ENCODE measurements around the gene NOP16.

NOP16 gene

GRCh38 chr5:176388444-176389134 is at the start of gene NOP16, which contains the start of gene HIGD2A:
Gene NOP16 (minus strand): TSS chr5:176388598. CDS start chr5:176388539, 59 bp downstream.
Gene HIGD2A (plus strand): TSS chr5:176388751. CDS start chr5:176388820, 69 bp downstream.
- peak; percentile 98 for DNase-seq (ENCODE audit: low read depth, low spot score)

- no peak for DNase-seq (ENCODE audit: low read depth, low spot score)
Measured at GRCh38 chr5:176436656-176437055, 48.3 kb upstream of the NOP16 start.

GRCh38 chr5:176432707-176433106 is 44.3 kb upstream of the NOP16 start:
- no peak for DNase-seq (ENCODE audit: low read depth, low spot score)

- DNase-seq (ENCODE audit: low read depth, low spot score): no peak
Measured at GRCh38 chr5:176429972-176430371, 41.6 kb upstream of the NOP16 start.

GRCh38 chr5:176427971-176428370 is 39.6 kb upstream of the NOP16 start:
- DNase-seq (ENCODE audit: low read depth, low spot score): no peak

- no peak for DNase-seq (ENCODE audit: low read depth, low spot score)
Measured at GRCh38 chr5:176426876-176427275, 38.5 kb upstream of the NOP16 start.

- no peak for DNase-seq (ENCODE audit: low read depth, low spot score)
Measured at GRCh38 chr5:176425791-176426190, 37.4 kb upstream of the NOP16 start.

- no peak for DNase-seq (ENCODE audit: low read depth, low spot score)
Measured at GRCh38 chr5:176425138-176425537, 36.7 kb upstream of the NOP16 start.

- no peak for DNase-seq (ENCODE audit: low read depth, low spot score)
Measured at GRCh38 chr5:176424181-176424580, 35.8 kb upstream of the NOP16 start.

GRCh38 chr5:176420972-176421544 is 32.7 kb upstream of the NOP16 start:
- no peak for DNase-seq (ENCODE audit: low read depth, low spot score)

GRCh38 chr5:176420086-176420485 is 31.7 kb upstream of the NOP16 start:
- no peak for DNase-seq (ENCODE audit: low read depth, low spot score)

GRCh38 chr5:176418251-176418650 is 29.9 kb upstream of the NOP16 start:
- no peak for DNase-seq (ENCODE audit: low read depth, low spot score)

GRCh38 chr5:176416965-176417364 is 28.6 kb upstream of the NOP16 start:
- DNase-seq (ENCODE audit: low read depth, low spot score): no peak

GRCh38 chr5:176415952-176416924 is 27.8 kb upstream of the NOP16 start, which contains the start of gene CLTB:
Gene CLTB (minus strand): TSS chr5:176416539. CDS start chr5:176416363, 176 bp downstream.
- peak; percentile 50 for DNase-seq (ENCODE audit: low read depth, low spot score)

GRCh38 chr5:176415240-176415951 is 27.0 kb upstream of the NOP16 start:
- DNase-seq (ENCODE audit: low read depth, low spot score): no peak

GRCh38 chr5:176414704-176415103 is 26.3 kb upstream of the NOP16 start:
- no peak for DNase-seq (ENCODE audit: low read depth, low spot score)

- no peak for DNase-seq (ENCODE audit: low read depth, low spot score)
Measured at GRCh38 chr5:176413709-176414191, 25.4 kb upstream of the NOP16 start.

GRCh38 chr5:176413255-176413565 is 24.8 kb upstream of the NOP16 start:
- no peak for DNase-seq (ENCODE audit: low read depth, low spot score)

GRCh38 chr5:176412517-176413254 is 24.3 kb upstream of the NOP16 start:
- DNase-seq (ENCODE audit: low read depth, low spot score): no peak

- no peak for DNase-seq (ENCODE audit: low read depth, low spot score)
Measured at GRCh38 chr5:176410486-176411180, 22.2 kb upstream of the NOP16 start.

Measured in iPS DF 19.7 (cell line).